ENCODE measurements around the gene PTH2R. TPM values are rescaled to one million over a fixed set of nuclear protein-coding genes. Genes with fewer than 3 reads are reported as not detected.
"Not testable (repeated sequence)": the region's sequence is repeated elsewhere in the genome, so short reads cannot be mapped to it uniquely, and the experiment has no call there.

The PTH2R gene
- total RNA-seq, 1 donor from 2014 or later = not detected

DNA sequence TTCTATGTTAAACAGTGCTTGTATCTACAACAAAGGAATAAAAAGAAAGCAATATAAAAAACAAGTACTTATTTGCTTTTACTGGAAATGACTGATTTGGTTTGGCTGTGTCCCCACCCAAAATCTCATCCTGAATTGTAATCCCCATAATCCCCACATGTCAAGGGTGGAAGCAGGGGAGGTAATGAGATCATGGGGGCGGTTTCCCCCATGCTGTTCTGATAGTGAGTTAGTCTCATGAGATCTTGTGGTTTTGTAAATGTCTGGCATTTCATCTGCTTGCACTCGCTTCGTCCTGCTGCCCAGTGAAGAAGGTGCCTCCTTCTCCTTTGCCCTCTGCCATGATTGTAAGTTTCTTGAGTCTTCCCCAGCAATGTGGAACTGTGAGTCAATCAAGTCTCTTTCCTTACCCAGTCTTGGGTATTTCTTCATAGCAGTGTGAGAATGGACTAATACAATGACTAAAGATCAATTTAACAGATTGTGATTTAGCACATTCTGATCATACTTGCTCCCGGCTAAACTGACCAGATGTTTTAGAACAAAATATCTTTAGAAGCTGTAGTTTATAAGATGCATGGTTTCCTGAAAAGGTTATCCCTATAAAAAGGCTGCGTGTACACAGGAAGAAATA is 19.9 kb downstream of the PTH2R start:
- no peak for DNase-seq (ENCODE audit: extremely low spot score, unreplicated experiment)
- H3K27ac Mint-ChIP-seq (ENCODE audit: unreplicated experiment) = no peak overlapping the region

DNA sequence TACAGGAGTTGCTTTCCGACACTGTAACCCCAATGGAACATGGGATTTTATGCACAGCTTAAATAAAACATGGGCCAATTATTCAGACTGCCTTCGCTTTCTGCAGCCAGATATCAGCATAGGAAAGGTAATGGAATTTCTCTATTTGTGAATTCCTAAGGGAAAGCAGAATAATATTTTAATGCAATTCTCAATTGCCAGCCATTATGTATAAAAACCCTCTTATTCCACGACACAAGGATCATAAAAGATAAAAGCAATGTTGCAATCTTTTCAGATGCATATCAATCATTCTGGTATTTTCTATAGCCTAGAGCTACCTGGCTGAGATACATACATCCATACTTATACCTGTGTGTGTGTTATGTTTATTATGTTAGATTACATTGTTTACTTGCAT is 31.2 kb downstream of the PTH2R start:
- no peaks in the 10 kb centered on the region for H3K4me1 Mint-ChIP-seq (ENCODE audit: unreplicated experiment)
- DNase-seq (ENCODE audit: extremely low spot score, unreplicated experiment) = no peak
- TF ChIP-seq, protein P1, sequence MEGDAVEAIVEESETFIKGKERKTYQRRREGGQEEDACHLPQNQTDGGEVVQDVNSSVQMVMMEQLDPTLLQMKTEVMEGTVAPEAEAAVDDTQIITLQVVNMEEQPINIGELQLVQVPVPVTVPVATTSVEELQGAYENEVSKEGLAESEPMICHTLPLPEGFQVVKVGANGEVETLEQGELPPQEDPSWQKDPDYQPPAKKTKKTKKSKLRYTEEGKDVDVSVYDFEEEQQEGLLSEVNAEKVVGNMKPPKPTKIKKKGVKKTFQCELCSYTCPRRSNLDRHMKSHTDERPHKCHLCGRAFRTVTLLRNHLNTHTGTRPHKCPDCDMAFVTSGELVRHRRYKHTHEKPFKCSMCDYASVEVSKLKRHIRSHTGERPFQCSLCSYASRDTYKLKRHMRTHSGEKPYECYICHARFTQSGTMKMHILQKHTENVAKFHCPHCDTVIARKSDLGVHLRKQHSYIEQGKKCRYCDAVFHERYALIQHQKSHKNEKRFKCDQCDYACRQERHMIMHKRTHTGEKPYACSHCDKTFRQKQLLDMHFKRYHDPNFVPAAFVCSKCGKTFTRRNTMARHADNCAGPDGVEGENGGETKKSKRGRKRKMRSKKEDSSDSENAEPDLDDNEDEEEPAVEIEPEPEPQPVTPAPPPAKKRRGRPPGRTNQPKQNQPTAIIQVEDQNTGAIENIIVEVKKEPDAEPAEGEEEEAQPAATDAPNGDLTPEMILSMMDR (IDR thresholded peaks at IDR 0.05) = no peak
- H3K27me3 Mint-ChIP-seq (ENCODE audit: unreplicated experiment) = peaks cover 8% of the 10 kb centered on the region
- no peak overlapping the region for H3K4me3 Mint-ChIP-seq (ENCODE audit: unreplicated experiment)
- H3K9me3 Mint-ChIP-seq (ENCODE audit: unreplicated experiment) = no peaks in the 10 kb centered on the region
- no peak overlapping the region for H3K27ac Mint-ChIP-seq (ENCODE audit: unreplicated experiment)
- no peaks in the 10 kb centered on the region for H3K36me3 Mint-ChIP-seq (ENCODE audit: unreplicated experiment)

More for the DNA sequence above, 19.9 kb downstream of the PTH2R start:
- no peak overlapping the region for H3K4me3 Mint-ChIP-seq (ENCODE audit: unreplicated experiment)
- H3K4me1 Mint-ChIP-seq (ENCODE audit: unreplicated experiment) = no peaks in the 10 kb centered on the region
- TF ChIP-seq, protein P1 (IDR thresholded peaks at IDR 0.05) = no peak
- no peaks in the 10 kb centered on the region for H3K36me3 Mint-ChIP-seq (ENCODE audit: unreplicated experiment)
- H3K9me3 Mint-ChIP-seq (ENCODE audit: unreplicated experiment) = peaks cover 4% of the 10 kb centered on the region
- peaks cover 21% of the 10 kb centered on the region for H3K27me3 Mint-ChIP-seq (ENCODE audit: unreplicated experiment)

DNA sequence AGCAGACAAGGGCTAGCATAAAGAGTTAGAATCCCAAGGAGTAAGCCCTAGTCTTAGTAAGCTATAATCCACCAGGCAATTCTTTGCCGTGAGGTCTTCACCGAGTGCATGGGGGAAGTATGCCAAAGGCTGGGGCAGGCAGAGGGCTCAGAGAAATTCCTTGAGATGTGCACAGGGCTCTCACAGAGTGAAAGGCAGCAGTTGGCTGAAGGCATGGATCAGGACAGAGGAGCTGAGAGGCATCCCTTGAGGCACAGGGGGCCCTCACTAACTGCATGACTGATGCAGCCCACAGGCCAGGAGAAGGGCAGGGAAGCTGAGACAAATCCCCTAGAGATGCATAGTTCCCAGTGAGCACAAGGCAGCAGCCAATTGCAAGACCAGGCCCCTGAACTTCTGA is 34.1 kb downstream of the PTH2R start:
- Mint-ChIP-seq H3K27ac (ENCODE audit: unreplicated experiment) (no peak overlapping the region), H3K27me3 (ENCODE audit: unreplicated experiment) (peaks cover 7% of the 10 kb centered on the region), H3K36me3 (ENCODE audit: unreplicated experiment) (no peaks in the 10 kb centered on the region), H3K4me1 (ENCODE audit: unreplicated experiment) (no peaks in the 10 kb centered on the region), H3K9me3 (ENCODE audit: unreplicated experiment) (no peaks in the 10 kb centered on the region), H3K4me3 (ENCODE audit: unreplicated experiment) (no peak overlapping the region)
- TF ChIP-seq, protein P1 (IDR thresholded peaks at IDR 0.05) = no peak
- DNase-seq (ENCODE audit: extremely low spot score, unreplicated experiment) = no peak

DNA sequence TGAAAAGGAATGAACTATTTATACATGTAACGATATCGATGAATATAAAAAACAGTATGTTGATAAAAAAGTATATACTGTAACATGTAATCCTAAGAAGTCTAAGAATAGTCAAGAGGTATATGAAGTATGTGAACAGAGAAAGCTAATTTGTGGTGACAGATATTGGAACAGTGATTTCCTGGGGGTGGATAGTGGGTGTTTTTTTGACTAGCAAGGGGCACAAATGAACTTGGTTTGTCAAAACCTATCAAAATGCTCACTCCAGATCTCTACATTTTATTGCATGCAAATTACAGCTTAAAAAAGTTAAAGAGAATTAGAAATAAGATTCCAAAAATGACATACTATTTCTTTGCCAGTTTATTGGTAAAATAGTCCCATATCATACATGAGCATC is 35.4 kb downstream of the PTH2R start:
- Mint-ChIP-seq H3K27me3 (ENCODE audit: unreplicated experiment) (peaks cover 7% of the 10 kb centered on the region), H3K4me3 (ENCODE audit: unreplicated experiment) (no peak overlapping the region), H3K9me3 (ENCODE audit: unreplicated experiment) (no peaks in the 10 kb centered on the region), H3K4me1 (ENCODE audit: unreplicated experiment) (no peaks in the 10 kb centered on the region), H3K36me3 (ENCODE audit: unreplicated experiment) (no peaks in the 10 kb centered on the region), H3K27ac (ENCODE audit: unreplicated experiment) (no peak overlapping the region)
- DNase-seq (ENCODE audit: extremely low spot score, unreplicated experiment) = no peak
- TF ChIP-seq, protein P1 (IDR thresholded peaks at IDR 0.05) = no peak

DNA sequence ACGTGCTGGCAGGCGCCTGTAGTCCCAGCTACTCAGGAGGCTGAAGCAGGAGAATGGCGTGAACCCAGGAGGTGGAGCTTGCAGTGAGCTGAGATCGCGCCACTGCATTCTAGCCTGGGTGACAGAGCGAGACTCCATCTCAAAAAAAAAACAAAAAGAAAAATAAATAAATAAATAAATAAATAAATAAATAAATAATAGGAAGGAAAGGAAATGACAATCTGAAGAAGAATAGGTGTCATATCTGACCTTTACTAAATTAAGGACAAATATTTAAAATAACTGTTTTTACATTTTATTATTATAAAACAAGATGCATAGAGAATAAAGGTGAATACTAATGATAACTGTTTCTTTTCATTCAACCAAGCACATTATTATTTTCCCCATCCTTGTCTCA is 40.9 kb downstream of the PTH2R start:
- not testable (repeated sequence) for DNase-seq (ENCODE audit: extremely low spot score, unreplicated experiment); H3K36me3 Mint-ChIP-seq (ENCODE audit: unreplicated experiment); H3K27me3 Mint-ChIP-seq (ENCODE audit: unreplicated experiment); H3K4me1 Mint-ChIP-seq (ENCODE audit: unreplicated experiment); H3K9me3 Mint-ChIP-seq (ENCODE audit: unreplicated experiment); H3K27ac Mint-ChIP-seq (ENCODE audit: unreplicated experiment); H3K4me3 Mint-ChIP-seq (ENCODE audit: unreplicated experiment)

DNA sequence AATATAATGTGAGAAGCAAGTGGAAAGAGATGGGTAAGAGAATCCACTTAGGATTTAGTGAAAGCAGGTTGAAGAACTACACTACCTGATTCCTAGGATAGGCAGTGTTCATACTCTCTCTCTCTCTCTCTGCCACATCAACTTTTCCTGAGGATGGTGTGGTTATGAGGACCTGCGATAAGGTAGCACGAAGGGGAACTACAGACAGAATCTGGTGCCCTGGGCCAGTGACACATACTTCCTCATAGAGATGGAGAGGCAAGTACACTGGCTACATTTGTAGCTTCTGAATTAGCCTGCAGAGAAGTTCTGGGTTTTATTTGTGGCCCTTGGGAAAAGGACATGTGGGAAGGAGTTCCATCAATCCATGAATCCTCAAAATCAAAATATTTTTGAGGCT is 44.5 kb downstream of the PTH2R start:
- no peaks in the 10 kb centered on the region for H3K4me1 Mint-ChIP-seq (ENCODE audit: unreplicated experiment)
- no peaks in the 10 kb centered on the region for H3K36me3 Mint-ChIP-seq (ENCODE audit: unreplicated experiment)
- no peak overlapping the region for H3K27ac Mint-ChIP-seq (ENCODE audit: unreplicated experiment)
- H3K9me3 Mint-ChIP-seq (ENCODE audit: unreplicated experiment) = no peaks in the 10 kb centered on the region
- DNase-seq (ENCODE audit: extremely low spot score, unreplicated experiment) = no peak
- H3K4me3 Mint-ChIP-seq (ENCODE audit: unreplicated experiment) = no peak overlapping the region
- TF ChIP-seq, protein P1 (IDR thresholded peaks at IDR 0.05) = no peak
- no peaks in the 10 kb centered on the region for H3K27me3 Mint-ChIP-seq (ENCODE audit: unreplicated experiment)
